Erythroblast (primary cell): ENCODE measurements around the gene FAM240A.

Source experiments
- GATA1 ChIP-seq: IDR thresholded peaks from 2 replicates; pipeline ENCODE4 v1.6.1; 2011; ENCODE audit warnings: low read depth, mild to moderate bottlenecking, control low read depth, low read length, moderate library complexity
- POLR2A ChIP-seq: IDR thresholded peaks from 2 replicates; pipeline ENCODE4 v1.6.1; 2011; ENCODE audit warnings: mild to moderate bottlenecking, low read length

- TF ChIP-seq POLR2A (no peak), GATA1 (no peak)
Measured at GRCh38 chr3:46661776-46662766, 49.7 kb downstream of the FAM240A start.
